ENCODE data around the gene FMNL2. TPM values are rescaled to one million over a fixed set of nuclear protein-coding genes. Genes with fewer than 3 reads are reported as not detected.

Gene FMNL2
- total and polyA plus RNA-seq, 2 of the 4 experiments (the other 2 are of a cell fraction) = 10.9 to 11.4 TPM

DNA sequence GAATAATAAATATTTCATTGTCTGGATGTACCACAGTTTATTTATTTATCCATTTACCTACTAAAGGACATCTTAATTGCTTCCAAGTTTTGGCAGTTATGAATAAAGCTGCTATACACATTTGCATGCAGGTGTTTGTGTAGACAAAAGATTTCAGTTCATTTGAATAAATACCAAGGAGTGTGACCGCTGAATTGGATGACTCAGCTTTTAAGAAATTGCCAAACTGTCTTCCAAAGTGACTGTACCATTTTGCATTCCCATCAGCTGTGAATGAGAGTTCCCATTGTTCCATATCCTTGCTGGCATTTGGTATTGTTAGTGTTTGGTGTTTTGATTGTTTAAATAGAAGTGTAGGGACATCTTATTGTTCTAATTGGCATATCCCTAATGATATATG, 36.2 kb upstream of the FMNL2 start:
- intact Hi-C loops (cut with micrococcal nuclease) = no loop called here
- no peak overlapping the region for H3K18ac ChIP-seq (ENCODE audit: low read depth, low read length)
- no peak overlapping the region for H2BK15ac ChIP-seq (ENCODE audit: low read depth, low read length)
- DNase-seq (peak; percentile 10), ATAC-seq (ENCODE audit: low read depth) (no peak)
- H2AFZ ChIP-seq (replicated peaks; ENCODE audit: low read length, poor library complexity) = no peak overlapping the region
- in situ Hi-C loops (cut with MboI; ENCODE audit: low sequenced_read_pairs) = no loop called here
- POLR2A ChIA-PET (ENCODE audit: unreplicated experiment) = no interaction called here
- dilution Hi-C loops (cut with HindIII; ENCODE audit: low sequenced_read_pairs, unreplicated experiment) = no loop called here
- H3K9me3 ChIP-seq (ENCODE audit: control insufficient read depth, insufficient read depth, low read length) = peaks cover 2% of the 10 kb centered on the region; the same call in 1 of the 2 replicates
- no peak overlapping the region for H3K4me3 ChIP-seq (ENCODE audit: insufficient read depth, low read depth, low read length)
- no peak overlapping the region for H2AK9ac ChIP-seq (replicated peaks; ENCODE audit: low read depth, low read length, poor library complexity)
- no peak overlapping the region for H4K91ac ChIP-seq (ENCODE audit: insufficient read depth, low read depth, low read length)
- no peak overlapping the region for H4K8ac ChIP-seq (ENCODE audit: low read depth in 2 of 2, low read length in 2 of 2)
- H4K20me1 ChIP-seq (ENCODE audit: insufficient read depth, low read length) = no peaks in the 10 kb centered on the region
- H3K9me1 ChIP-seq (ENCODE audit: insufficient read depth, low read length) = no peaks in the 10 kb centered on the region; the same call in 1 of the 2 replicates
- H3K4me2 ChIP-seq (ENCODE audit: low read depth, low read length) = no peak overlapping the region
- WGBS, 2 experiments (ENCODE audit: extremely low coverage in 2 of 2, insufficient read length in 1 of 2) = no CpG with 5 or more reads among the region's 1 CpG
- H3K27ac ChIP-seq (ENCODE audit: insufficient read depth, low read length) = no peak overlapping the region
- H2AK5ac ChIP-seq (ENCODE audit: low read depth, low read length) = no peak overlapping the region
- H3K9ac ChIP-seq (ENCODE audit: low read depth, low read length) = no peak overlapping the region
- peaks cover 7% of the 10 kb centered on the region for H3K27me3 ChIP-seq (ENCODE audit: control insufficient read depth, insufficient read depth, low read length)
- H2BK120ac ChIP-seq (ENCODE audit: low read depth, low read length) = no peak overlapping the region
- CTCF ChIA-PET = no interaction called here
- no peak overlapping the region for H3K14ac ChIP-seq (replicated peaks; ENCODE audit: low read depth, low read length)
- no peaks in the 10 kb centered on the region for H3K4me1 ChIP-seq (ENCODE audit: control insufficient read depth, insufficient read depth, low read length)
- no TSS peak for BruUV-seq (replicated peaks)
- no peak for TF ChIP-seq CHD1 (IDR thresholded peaks at IDR 0.05; ENCODE audit: low read depth, low read length)
- no peak for TF ChIP-seq SMC3 (IDR thresholded peaks at IDR 0.05; ENCODE audit: low read depth, low read length)
- no peak for TF ChIP-seq CEBPB (IDR thresholded peaks at IDR 0.05; ENCODE audit: low read depth, low read length)
- peak; percentile 67; the same call in 1 of the 2 replicates for TF ChIP-seq MAFK (IDR thresholded peaks at IDR 0.05; ENCODE audit: low read depth, low read length)
- no peak for TF ChIP-seq BHLHE40 (IDR thresholded peaks at IDR 0.05; ENCODE audit: low read depth, low read length)
- TF ChIP-seq NFE2L2 (IDR thresholded peaks at IDR 0.05; ENCODE audit: low read depth, low read length) = peak; percentile 74
- TF ChIP-seq, protein P1, sequence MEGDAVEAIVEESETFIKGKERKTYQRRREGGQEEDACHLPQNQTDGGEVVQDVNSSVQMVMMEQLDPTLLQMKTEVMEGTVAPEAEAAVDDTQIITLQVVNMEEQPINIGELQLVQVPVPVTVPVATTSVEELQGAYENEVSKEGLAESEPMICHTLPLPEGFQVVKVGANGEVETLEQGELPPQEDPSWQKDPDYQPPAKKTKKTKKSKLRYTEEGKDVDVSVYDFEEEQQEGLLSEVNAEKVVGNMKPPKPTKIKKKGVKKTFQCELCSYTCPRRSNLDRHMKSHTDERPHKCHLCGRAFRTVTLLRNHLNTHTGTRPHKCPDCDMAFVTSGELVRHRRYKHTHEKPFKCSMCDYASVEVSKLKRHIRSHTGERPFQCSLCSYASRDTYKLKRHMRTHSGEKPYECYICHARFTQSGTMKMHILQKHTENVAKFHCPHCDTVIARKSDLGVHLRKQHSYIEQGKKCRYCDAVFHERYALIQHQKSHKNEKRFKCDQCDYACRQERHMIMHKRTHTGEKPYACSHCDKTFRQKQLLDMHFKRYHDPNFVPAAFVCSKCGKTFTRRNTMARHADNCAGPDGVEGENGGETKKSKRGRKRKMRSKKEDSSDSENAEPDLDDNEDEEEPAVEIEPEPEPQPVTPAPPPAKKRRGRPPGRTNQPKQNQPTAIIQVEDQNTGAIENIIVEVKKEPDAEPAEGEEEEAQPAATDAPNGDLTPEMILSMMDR (conservative IDR thresholded peaks at IDR 0.05; ENCODE audit: low read depth, low read length) = no peak
- no peak for TF ChIP-seq RAD21 (IDR thresholded peaks at IDR 0.05; ENCODE audit: low read length)
- no peak for TF ChIP-seq MXI1 (IDR thresholded peaks at IDR 0.05; ENCODE audit: borderline replicate concordance, low read depth, low read length)
- no peak for TF ChIP-seq RCOR1 (IDR thresholded peaks at IDR 0.05; ENCODE audit: insufficient replicate concordance, low read length)
- TF ChIP-seq, protein P2, sequence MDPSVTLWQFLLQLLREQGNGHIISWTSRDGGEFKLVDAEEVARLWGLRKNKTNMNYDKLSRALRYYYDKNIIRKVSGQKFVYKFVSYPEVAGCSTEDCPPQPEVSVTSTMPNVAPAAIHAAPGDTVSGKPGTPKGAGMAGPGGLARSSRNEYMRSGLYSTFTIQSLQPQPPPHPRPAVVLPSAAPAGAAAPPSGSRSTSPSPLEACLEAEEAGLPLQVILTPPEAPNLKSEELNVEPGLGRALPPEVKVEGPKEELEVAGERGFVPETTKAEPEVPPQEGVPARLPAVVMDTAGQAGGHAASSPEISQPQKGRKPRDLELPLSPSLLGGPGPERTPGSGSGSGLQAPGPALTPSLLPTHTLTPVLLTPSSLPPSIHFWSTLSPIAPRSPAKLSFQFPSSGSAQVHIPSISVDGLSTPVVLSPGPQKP (IDR thresholded peaks at IDR 0.05; ENCODE audit: borderline replicate concordance, low read depth, low read length) = no peak
- TF ChIP-seq MAZ (IDR thresholded peaks at IDR 0.05; ENCODE audit: borderline replicate concordance, low read depth, low read length) = no peak
- TF ChIP-seq RFX5 (IDR thresholded peaks at IDR 0.05; ENCODE audit: low read depth, low read length) = no peak
- no peak for TF ChIP-seq POLR2A (IDR thresholded peaks at IDR 0.05; ENCODE audit: low read depth, low read length)
- TF ChIP-seq, protein P3, sequence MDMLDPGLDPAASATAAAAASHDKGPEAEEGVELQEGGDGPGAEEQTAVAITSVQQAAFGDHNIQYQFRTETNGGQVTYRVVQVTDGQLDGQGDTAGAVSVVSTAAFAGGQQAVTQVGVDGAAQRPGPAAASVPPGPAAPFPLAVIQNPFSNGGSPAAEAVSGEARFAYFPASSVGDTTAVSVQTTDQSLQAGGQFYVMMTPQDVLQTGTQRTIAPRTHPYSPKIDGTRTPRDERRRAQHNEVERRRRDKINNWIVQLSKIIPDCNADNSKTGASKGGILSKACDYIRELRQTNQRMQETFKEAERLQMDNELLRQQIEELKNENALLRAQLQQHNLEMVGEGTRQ (IDR thresholded peaks at IDR 0.05; ENCODE audit: low read depth, low read length) = no peak
- no peak for TF ChIP-seq FOS (IDR thresholded peaks at IDR 0.05; ENCODE audit: low read depth, low read length)
- H3K4ac ChIP-seq (ENCODE audit: low read depth, low read length) = no peak overlapping the region
- H4K5ac ChIP-seq (ENCODE audit: low read depth, low read length) = no peak overlapping the region
- no peak overlapping the region for H2BK20ac ChIP-seq (ENCODE audit: low read depth, low read length)
- no peak overlapping the region for H3K23ac ChIP-seq (ENCODE audit: low read depth, low read length)
- H3K56ac ChIP-seq (ENCODE audit: extremely low read depth, insufficient read depth, low read length) = no peak overlapping the region
- H3K36me3 ChIP-seq (ENCODE audit: control insufficient read depth, insufficient read depth, low read length) = no peaks in the 10 kb centered on the region
- no peaks in the 10 kb centered on the region for H3K79me1 ChIP-seq (ENCODE audit: low read depth in 1 of 2, low read length in 2 of 2)
- no peak overlapping the region for H2BK5ac ChIP-seq (ENCODE audit: low read depth, low read length, poor library complexity, severe bottlenecking)

All from IMR-90 (cell line).